ENCODE measurements around the gene NUBP2.

Gene NUBP2

DNA sequence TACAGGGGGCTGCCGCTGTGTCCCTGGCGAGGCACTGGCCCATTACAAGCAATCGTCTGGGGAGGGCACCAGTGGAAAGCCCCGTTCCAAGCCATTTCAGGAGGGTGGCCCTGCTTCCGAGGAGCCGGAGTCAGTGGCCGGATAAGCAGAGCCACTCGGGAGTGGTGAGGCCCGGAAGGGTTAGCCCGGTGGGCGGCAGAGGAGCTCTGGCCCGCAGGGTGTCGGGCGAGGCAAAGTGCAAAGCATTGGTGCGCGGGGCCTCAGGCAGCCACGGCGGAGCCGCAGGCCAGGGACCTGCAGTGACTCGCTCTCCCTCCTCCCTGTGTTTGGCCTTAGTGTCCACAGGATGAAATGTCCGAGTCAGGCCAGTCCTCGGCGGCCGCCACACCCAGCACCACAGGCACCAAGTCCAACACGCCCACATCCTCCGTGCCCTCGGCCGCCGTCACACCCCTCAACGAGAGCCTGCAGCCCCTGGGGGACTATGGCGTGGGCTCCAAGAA, 36.0 kb upstream of the NUBP2 start:
- TF ChIP-seq, protein P1, sequence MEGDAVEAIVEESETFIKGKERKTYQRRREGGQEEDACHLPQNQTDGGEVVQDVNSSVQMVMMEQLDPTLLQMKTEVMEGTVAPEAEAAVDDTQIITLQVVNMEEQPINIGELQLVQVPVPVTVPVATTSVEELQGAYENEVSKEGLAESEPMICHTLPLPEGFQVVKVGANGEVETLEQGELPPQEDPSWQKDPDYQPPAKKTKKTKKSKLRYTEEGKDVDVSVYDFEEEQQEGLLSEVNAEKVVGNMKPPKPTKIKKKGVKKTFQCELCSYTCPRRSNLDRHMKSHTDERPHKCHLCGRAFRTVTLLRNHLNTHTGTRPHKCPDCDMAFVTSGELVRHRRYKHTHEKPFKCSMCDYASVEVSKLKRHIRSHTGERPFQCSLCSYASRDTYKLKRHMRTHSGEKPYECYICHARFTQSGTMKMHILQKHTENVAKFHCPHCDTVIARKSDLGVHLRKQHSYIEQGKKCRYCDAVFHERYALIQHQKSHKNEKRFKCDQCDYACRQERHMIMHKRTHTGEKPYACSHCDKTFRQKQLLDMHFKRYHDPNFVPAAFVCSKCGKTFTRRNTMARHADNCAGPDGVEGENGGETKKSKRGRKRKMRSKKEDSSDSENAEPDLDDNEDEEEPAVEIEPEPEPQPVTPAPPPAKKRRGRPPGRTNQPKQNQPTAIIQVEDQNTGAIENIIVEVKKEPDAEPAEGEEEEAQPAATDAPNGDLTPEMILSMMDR (IDR thresholded peaks at IDR 0.05; ENCODE audit: low read depth, low read length), result no peak

DNA sequence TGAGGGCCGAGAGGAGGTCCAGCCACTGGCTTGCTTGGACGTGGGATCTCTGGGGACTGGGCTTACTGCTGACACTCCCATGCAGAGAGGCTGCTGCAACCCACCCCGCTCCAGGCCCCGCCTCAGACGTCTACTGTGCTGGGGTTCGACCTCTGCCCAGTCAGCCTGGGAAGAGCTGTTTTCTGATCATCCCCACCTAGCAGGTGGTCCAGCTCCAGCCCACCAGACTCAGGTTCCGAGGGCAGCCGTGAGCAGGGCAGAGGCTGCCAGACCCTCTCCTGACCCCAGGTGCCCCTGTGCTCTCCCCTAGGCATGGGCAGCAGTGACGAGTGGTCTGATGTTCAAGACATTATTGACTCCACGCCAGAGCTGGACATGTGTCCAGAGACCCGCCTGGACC, 34.8 kb upstream of the NUBP2 start:
- Histone ChIP-seq H3K4me3 (ENCODE audit: low read depth, low read length) (no peak overlapping the region), H3K27me3 (no peaks in the 10 kb centered on the region), H3K4me1 (no peaks in the 10 kb centered on the region), H3K9me3 (no peaks in the 10 kb centered on the region), H3K36me3 (peaks cover 41% of the 10 kb centered on the region)
- TF ChIP-seq, protein P1 (IDR thresholded peaks at IDR 0.05; ENCODE audit: low read depth, low read length), result no peak
- no peak for DNase-seq

More for the DNA sequence above, 36.0 kb upstream of the NUBP2 start:
- peaks cover 31% of the 10 kb centered on the region for H3K36me3 ChIP-seq
- no peaks in the 10 kb centered on the region for H3K4me1 ChIP-seq
- H3K4me3 ChIP-seq (ENCODE audit: low read depth, low read length), result no peak overlapping the region
- no peaks in the 10 kb centered on the region for H3K9me3 ChIP-seq
- DNase-seq, result no peak
- no peaks in the 10 kb centered on the region for H3K27me3 ChIP-seq

DNA sequence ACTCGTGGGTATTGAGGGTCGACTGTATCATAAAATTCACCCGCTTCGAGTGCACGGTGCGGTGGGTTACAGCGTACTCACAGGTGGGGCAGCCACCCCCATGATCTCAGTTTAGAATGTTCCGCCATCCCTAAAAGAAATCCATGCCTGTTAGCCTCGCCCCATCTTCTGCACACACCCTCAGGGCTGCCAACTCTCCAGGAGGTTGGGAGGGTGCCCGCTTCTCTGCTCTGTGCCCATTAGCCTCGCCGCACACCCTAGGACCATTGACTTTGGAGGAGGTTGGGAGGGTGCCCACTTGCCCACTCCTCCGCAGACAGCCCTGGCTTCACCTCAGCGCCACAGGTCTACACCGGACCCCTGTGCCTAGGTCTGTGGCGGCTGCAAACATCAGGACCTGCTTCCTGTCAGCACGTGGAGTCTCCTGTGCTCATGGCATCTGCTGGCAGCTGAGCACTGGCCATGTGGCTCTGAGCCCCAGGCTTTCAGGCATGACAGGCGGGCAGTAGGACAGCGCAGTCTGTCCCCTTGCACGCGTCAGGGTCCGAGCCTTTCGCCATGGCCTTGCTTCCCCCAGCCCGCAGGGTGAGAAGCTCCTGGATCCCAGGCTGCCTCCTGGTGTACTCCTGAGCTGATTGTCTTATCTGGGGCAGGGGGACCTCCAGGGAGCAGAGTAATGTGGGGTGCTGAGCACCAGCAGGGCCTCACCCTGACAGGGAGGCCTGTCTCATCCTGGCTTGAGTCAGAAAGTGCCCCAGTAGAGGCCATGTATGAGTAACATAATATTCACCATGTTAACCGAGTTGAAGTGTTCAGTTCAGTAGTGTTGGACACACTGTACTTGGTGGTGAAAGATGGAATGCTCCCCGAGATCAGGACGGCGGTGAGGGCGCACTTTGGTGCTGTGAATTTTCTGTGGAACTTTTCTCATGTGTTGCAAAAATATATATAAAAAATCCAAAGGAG, 33.3 kb upstream of the NUBP2 start:
- TF ChIP-seq, protein P1 (IDR thresholded peaks at IDR 0.05; ENCODE audit: low read depth, low read length), result no peak
- Histone ChIP-seq H3K9me3 (no peaks in the 10 kb centered on the region), H3K36me3 (peaks cover 41% of the 10 kb centered on the region), H3K27me3 (no peaks in the 10 kb centered on the region), H3K4me1 (no peaks in the 10 kb centered on the region), H3K4me3 (ENCODE audit: low read depth, low read length) (no peak overlapping the region)
- DNase-seq, result no peak

DNA sequence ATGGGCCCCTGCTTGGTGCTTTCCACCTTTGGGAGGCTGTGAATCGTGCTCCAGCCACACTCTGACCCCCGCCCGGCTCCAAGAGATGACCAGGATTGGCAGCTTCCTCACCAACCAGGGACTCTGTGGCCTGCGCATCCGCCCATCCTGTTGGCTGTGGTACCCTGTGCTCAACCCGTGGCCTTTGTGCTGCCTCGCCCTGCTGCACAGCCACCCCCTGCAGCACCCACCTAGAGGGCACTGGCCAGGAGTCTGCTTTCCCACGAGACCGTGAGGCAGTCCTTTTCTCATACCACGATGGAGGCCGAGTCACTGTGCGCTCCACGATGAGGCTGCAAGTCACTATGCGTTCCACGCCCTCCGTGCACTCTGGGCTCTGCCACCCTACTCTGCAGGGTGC, 30.8 kb upstream of the NUBP2 start:
- TF ChIP-seq, protein P1 (IDR thresholded peaks at IDR 0.05; ENCODE audit: low read depth, low read length), result no peak
- no peaks in the 10 kb centered on the region for H3K9me3 ChIP-seq
- peaks cover 41% of the 10 kb centered on the region for H3K36me3 ChIP-seq
- no peak overlapping the region for H3K4me3 ChIP-seq (ENCODE audit: low read depth, low read length)
- no peak for DNase-seq
- H3K4me1 ChIP-seq, result no peaks in the 10 kb centered on the region
- no peaks in the 10 kb centered on the region for H3K27me3 ChIP-seq

DNA sequence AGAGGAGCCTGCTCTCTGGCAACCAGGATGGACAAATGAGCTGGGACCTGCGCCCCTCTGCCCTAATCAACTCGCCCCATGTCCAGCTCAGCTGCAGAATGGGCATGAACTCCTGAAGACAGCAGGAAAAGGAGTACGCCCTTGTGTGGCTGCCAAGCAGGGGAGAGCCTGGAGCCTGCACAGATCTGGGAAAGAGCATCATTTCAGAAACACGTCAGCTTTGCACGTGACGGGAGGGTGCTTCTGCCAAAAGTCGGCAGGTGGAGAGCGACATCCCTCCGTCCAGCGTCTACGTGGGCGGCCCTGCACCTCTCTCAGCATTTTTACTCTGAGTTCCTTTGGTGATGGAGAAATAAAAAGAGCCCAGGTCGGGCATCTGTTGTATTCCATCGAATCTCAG, 29.9 kb upstream of the NUBP2 start:
- no peak for DNase-seq
- peaks cover 37% of the 10 kb centered on the region for H3K36me3 ChIP-seq
- H3K27me3 ChIP-seq, result no peaks in the 10 kb centered on the region
- H3K4me1 ChIP-seq, result no peaks in the 10 kb centered on the region
- TF ChIP-seq, protein P1 (IDR thresholded peaks at IDR 0.05; ENCODE audit: low read depth, low read length), result no peak
- H3K4me3 ChIP-seq (ENCODE audit: low read depth, low read length), result no peak overlapping the region
- no peaks in the 10 kb centered on the region for H3K9me3 ChIP-seq

DNA sequence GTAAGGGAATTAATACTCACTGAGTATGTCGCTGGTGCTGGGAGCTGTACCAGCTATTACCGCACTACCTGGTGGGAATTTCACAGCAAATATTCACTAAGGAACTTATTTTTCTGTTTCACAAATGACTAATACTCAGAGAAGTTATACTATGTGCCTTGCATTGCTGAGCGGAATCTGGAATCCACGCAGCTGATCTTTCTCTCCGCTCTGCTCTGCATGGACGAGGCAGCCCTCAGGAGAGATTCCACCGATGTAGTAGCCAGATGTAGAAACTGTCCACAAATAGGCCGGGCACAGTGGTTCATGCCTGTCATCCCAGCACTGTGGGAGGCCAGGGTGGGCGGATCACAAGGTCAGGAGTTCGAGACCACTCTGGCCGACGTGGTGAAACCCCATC, 28.6 kb upstream of the NUBP2 start:
- TF ChIP-seq, protein P1 (IDR thresholded peaks at IDR 0.05; ENCODE audit: low read depth, low read length), result no peak
- Histone ChIP-seq H3K9me3 (no peaks in the 10 kb centered on the region), H3K27me3 (no peaks in the 10 kb centered on the region), H3K36me3 (peaks cover 34% of the 10 kb centered on the region), H3K4me1 (no peaks in the 10 kb centered on the region), H3K4me3 (ENCODE audit: low read depth, low read length) (no peak overlapping the region)
- no peak for DNase-seq

All from BE2C (cell line).